Cardiac muscle cell (in vitro differentiated cells and primary cell): ENCODE data around the gene ZCRB1. TPM values are rescaled to one million over a fixed set of nuclear protein-coding genes. Genes with fewer than 3 reads are reported as not detected.

Experiments
- DNase-seq, 2 donors: peaks; one replicate each; pipeline versions ENCODE4 v3.0.0 to v3.0.0-alpha.2; 2010 to 2017; ENCODE audit warnings: low read depth in 1 of 2, low spot score in 1 of 2
- H3K27ac ChIP-seq: fragments of 200-600 bp; sonication (generic); 2 replicates; pipeline ENCODE4 v1.5.1; 2016
- H3K27me3 ChIP-seq: fragments of 200-600 bp; sonication (generic); 2 replicates; pipeline ENCODE4 v1.6.0; 2016; ENCODE audit warnings: control low read depth
- H3K36me3 ChIP-seq: fragments of 200-600 bp; sonication (generic); 2 replicates; pipeline ENCODE4 v1.5.1; 2016; ENCODE audit warnings: control low read depth
- H3K4me1 ChIP-seq: fragments of 200-600 bp; sonication (generic); 2 replicates; pipeline ENCODE4 v1.8.1; 2017; ENCODE audit warnings: low read depth, mild to moderate bottlenecking, mixed run types
- H3K4me3 ChIP-seq: fragments of 200-600 bp; sonication (generic); 2 replicates; pipeline ENCODE4 v1.5.1; 2016; ENCODE audit warnings: mild to moderate bottlenecking
- H3K9me3 ChIP-seq: fragments of 200-600 bp; sonication (generic); 2 replicates; pipeline ENCODE4 v1.5.1; 2017; ENCODE audit warnings: low read depth, mild to moderate bottlenecking, control low read depth
- polyA plus RNA-seq: library from polyadenylated mRNA; unstranded; fragments of >200 nt; fragmentation: Nextera tagmentation; extraction: Ambion mirVana; gene quantifications from 2 replicates; pipeline ENCODE4 v1.2.1, GENCODE V29; 2016
- total RNA-seq: library from RNA; depleted of rRNA; stranded (reverse); fragments of >200 nt; gene quantifications from 2 replicates; pipeline ENCODE4 v1.2.3, GENCODE V29; 2016
- TF ChIP-seq, protein P1 (sequence below): IDR thresholded peaks from 2 replicates; pipeline ENCODE4 v1.5.1; 2012; ENCODE audit warnings: low read depth, mild to moderate bottlenecking, low read length

Gene ZCRB1
- total and polyA plus RNA-seq, 2 experiments from 2014 or later, result 30.2 to 135 TPM

GRCh38 chr12:42270596-42270995 lies 55.3 kb downstream of the ZCRB1 start:
- H3K27me3 ChIP-seq, result no peaks in the 10 kb centered on the region
- H3K9me3 ChIP-seq, result no peaks in the 10 kb centered on the region
- no peak overlapping the region for H3K4me3 ChIP-seq
- H3K27ac ChIP-seq, result no peak overlapping the region
- no peaks in the 10 kb centered on the region for H3K36me3 ChIP-seq
- no peak for DNase-seq
- TF ChIP-seq, protein P1, sequence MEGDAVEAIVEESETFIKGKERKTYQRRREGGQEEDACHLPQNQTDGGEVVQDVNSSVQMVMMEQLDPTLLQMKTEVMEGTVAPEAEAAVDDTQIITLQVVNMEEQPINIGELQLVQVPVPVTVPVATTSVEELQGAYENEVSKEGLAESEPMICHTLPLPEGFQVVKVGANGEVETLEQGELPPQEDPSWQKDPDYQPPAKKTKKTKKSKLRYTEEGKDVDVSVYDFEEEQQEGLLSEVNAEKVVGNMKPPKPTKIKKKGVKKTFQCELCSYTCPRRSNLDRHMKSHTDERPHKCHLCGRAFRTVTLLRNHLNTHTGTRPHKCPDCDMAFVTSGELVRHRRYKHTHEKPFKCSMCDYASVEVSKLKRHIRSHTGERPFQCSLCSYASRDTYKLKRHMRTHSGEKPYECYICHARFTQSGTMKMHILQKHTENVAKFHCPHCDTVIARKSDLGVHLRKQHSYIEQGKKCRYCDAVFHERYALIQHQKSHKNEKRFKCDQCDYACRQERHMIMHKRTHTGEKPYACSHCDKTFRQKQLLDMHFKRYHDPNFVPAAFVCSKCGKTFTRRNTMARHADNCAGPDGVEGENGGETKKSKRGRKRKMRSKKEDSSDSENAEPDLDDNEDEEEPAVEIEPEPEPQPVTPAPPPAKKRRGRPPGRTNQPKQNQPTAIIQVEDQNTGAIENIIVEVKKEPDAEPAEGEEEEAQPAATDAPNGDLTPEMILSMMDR, result no peak
- H3K4me1 ChIP-seq, result no peaks in the 10 kb centered on the region

DNA sequence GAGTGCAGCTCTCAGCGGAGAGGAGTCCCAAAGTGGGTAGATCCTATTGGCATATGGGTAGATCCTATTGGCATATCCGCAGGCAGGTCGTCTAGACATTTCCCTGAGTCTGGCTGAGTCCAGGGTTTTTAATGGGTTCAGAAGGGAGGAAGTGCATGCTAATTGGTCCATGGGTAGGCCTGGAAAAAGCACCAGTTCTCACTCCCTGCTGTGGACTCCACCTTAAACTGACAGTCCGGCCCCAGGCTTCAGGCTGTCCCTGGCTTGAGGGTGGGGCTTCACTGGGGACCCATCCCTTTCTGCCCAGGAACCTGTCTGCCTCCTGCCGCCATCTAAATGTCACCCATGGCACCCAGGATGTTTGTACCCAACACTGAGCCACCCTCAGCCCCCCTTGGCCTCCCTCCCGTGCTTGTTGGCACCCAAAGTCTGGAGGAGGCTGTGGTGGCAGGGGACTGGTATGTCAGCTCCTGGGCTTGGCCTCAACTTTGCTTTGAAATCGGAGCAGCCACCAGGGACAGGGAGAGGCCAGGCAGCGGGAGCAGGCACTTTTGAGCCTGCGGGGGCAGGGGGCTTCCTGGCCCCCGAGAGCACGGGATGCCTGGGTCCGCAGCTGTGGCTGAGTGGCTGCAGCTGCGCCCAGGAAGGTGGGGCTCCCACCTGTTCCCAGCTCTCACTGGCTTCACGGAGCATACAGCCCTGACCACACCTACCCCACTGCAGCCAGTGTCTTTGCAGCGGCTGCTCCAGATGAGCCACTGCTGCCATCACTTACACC lies 58.3 kb downstream of the ZCRB1 start:
- Histone ChIP-seq H3K27ac (no peak overlapping the region), H3K36me3 (no peaks in the 10 kb centered on the region), H3K27me3 (no peaks in the 10 kb centered on the region), H3K4me1 (no peaks in the 10 kb centered on the region), H3K9me3 (no peaks in the 10 kb centered on the region), H3K4me3 (no peak overlapping the region)
- TF ChIP-seq, protein P1, result no peak
- DNase-seq, result no peak

DNA sequence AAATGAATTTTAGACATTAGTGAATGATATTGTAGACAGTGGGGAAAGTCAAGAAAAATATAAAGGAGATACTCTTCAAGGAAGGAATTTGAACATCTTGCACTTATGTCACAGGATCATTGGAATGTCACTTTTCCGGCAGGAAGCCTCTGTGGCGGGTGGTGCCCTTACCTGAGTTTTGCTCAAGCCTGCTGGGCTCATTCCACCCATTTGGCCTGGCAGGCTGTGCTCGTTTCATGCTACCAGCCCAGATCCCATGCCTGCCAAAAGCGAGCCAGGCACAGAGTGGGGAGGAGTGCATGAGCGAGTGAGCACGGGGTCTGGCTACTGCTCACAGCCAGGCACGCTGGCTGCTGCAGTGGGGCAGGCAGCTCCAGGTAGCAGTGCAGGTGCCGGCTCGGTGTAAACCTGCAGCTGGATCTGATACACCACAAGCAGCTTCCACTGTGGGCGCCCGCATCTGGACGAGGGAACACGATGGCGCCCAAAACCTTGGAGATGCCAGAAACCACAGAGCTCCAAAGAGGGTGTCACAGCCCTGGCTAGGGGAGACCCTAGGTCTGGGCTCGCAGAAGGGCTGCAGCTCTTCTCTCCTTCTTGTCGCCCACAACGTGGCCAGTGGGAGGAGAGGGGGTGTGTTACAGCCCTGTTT lies 59.2 kb downstream of the ZCRB1 start:
- TF ChIP-seq, protein P1, result no peak
- H3K4me1 ChIP-seq, result no peaks in the 10 kb centered on the region
- no peaks in the 10 kb centered on the region for H3K27me3 ChIP-seq
- no peaks in the 10 kb centered on the region for H3K9me3 ChIP-seq
- DNase-seq, result no peak
- no peak overlapping the region for H3K4me3 ChIP-seq
- no peaks in the 10 kb centered on the region for H3K36me3 ChIP-seq
- no peak overlapping the region for H3K27ac ChIP-seq

GRCh38 chr12:42262271-42262670 lies 63.6 kb downstream of the ZCRB1 start:
- Histone ChIP-seq H3K4me3 (no peak overlapping the region), H3K27me3 (no peaks in the 10 kb centered on the region), H3K36me3 (no peaks in the 10 kb centered on the region), H3K9me3 (no peaks in the 10 kb centered on the region), H3K4me1 (no peaks in the 10 kb centered on the region), H3K27ac (no peak overlapping the region)
- no peak for DNase-seq
- TF ChIP-seq, protein P1, result no peak

Other genes with a start within 250 kb of the ZCRB1 start
- 9.4 and 15.6 TPM in 2 replicates for gene GXYLT1, start 181.2 kb downstream of the ZCRB1 start, total RNA-seq
- gene GXYLT1, start 181.2 kb downstream of the ZCRB1 start, polyA plus RNA-seq, result 6.9 and 8.7 TPM in 2 replicates
- gene YAF2, start 87.8 kb downstream of the ZCRB1 start, total RNA-seq, result 26.9 and 59.8 TPM in 2 replicates
- gene YAF2, start 87.8 kb downstream of the ZCRB1 start, polyA plus RNA-seq, result 39.3 and 54.5 TPM in 2 replicates
- 77.6 and 87.8 TPM in 2 replicates for gene PPHLN1, start 73 bp upstream of the ZCRB1 start, total RNA-seq
- gene PPHLN1, start 73 bp upstream of the ZCRB1 start, polyA plus RNA-seq, result 70.6 and 93.0 TPM in 2 replicates